ENCODE results near the gene HYAL3.

The HYAL3 gene

DNA sequence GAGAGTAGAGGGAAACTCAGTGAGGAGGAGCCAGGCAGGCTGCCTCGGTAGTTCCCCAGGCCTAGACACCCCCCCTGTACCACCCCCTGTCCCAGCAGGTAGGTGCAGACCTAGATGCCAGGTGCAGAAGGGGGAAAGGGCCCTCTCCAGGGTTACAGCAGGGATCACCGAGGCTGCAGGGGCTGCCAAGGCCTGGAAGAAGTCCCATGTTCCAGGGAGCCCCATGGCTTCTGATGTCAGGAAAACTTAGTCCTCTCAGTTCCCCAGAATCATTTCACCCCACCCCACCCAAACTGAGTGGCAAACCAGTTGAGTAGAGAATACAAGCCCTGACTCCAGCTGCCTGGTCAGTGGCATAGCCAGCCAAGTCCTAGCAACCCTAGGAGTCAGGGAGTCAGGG, 37.7 kb downstream of the HYAL3 start:
- TF ChIP-seq, protein P1, sequence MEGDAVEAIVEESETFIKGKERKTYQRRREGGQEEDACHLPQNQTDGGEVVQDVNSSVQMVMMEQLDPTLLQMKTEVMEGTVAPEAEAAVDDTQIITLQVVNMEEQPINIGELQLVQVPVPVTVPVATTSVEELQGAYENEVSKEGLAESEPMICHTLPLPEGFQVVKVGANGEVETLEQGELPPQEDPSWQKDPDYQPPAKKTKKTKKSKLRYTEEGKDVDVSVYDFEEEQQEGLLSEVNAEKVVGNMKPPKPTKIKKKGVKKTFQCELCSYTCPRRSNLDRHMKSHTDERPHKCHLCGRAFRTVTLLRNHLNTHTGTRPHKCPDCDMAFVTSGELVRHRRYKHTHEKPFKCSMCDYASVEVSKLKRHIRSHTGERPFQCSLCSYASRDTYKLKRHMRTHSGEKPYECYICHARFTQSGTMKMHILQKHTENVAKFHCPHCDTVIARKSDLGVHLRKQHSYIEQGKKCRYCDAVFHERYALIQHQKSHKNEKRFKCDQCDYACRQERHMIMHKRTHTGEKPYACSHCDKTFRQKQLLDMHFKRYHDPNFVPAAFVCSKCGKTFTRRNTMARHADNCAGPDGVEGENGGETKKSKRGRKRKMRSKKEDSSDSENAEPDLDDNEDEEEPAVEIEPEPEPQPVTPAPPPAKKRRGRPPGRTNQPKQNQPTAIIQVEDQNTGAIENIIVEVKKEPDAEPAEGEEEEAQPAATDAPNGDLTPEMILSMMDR (IDR thresholded peaks at IDR 0.05; ENCODE audit: control insufficient read depth, insufficient read depth, low read depth, low read length, missing control alignments): no peak
- DNase-seq (ENCODE audit: low read depth): no peak
- no peak overlapping the region for H3K4me3 ChIP-seq (ENCODE audit: control insufficient read depth, low read depth, low read length)

DNA sequence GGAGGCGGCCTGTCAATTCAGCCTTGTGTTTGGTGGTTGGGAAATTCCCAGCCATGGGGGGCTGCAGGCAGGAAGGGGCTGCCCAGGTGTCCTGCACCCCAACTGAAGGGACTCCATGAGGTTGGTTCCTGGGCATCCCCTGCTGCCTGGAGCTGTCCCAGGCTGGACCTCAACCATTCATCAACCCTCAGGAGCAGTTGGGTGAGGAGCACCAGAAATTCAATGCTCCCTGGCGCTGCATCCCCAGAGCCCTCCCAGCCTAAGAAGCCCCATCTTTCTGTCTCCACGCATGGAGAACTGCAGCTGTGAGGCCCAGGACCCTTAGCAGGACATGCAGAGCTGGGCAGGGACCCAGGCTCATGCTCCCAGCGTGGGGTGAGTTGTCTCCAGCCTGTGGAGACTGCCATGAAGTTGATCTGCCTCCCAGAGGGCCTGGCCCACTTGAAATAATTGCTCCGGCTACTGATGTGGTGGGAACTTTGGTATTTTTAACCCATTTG, 38.2 kb downstream of the HYAL3 start:
- DNase-seq (ENCODE audit: low read depth): no peak
- TF ChIP-seq, protein P1 (IDR thresholded peaks at IDR 0.05; ENCODE audit: control insufficient read depth, insufficient read depth, low read depth, low read length, missing control alignments): no peak
- H3K4me3 ChIP-seq (ENCODE audit: control insufficient read depth, low read depth, low read length): peak overlapping the region; percentile 41

DNA sequence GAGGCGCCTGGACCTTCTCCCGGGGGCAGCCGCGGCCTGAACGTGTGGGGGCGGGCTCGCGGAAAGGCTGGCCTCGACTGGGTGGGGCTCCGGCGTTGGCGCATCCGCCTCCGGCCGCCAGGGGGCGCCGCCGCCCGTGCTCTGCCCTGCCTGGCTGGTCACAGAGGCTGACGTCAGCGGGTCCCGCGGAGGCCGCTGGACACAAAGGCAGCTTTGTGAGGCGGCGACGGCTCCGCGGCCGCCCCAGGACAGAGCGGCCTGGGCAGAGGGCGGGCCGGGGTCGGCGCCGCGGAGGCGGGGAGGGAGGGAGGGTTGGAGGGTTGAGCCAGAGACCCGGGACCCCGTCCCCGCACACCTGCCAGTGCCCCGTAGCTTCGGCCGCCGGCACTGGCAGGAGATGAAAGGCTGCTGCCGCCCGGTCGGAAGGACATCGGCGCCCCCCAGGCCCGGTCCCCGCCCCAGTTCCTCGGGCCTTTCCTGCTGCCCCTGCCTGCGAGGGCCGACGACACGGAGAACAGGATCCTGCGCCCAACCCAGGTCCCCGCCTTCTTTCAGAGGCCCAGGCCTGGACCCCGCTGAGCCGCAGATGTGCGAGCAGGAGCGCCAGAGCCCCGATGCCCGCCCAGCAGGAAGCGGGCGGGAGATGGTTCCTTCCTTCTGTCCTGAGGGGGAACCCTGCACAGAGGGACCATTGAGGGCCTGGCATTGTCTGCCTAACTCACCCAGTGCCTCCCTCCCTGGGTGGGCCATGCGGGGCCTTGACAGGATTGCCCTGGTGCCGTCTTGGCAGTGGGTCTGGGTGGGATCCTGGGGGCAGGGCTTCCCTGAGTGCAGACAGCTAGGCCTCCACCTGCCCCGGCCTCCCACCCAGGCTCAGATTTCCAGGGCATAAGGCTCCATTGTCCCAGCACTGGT, 38.9 kb downstream of the HYAL3 start:
- DNase-seq (ENCODE audit: low read depth): no peak
- TF ChIP-seq, protein P1 (IDR thresholded peaks at IDR 0.05; ENCODE audit: control insufficient read depth, insufficient read depth, low read depth, low read length, missing control alignments): peak; percentile 71
- H3K4me3 ChIP-seq (ENCODE audit: control insufficient read depth, low read depth, low read length): peak overlapping the region; percentile 41

DNA sequence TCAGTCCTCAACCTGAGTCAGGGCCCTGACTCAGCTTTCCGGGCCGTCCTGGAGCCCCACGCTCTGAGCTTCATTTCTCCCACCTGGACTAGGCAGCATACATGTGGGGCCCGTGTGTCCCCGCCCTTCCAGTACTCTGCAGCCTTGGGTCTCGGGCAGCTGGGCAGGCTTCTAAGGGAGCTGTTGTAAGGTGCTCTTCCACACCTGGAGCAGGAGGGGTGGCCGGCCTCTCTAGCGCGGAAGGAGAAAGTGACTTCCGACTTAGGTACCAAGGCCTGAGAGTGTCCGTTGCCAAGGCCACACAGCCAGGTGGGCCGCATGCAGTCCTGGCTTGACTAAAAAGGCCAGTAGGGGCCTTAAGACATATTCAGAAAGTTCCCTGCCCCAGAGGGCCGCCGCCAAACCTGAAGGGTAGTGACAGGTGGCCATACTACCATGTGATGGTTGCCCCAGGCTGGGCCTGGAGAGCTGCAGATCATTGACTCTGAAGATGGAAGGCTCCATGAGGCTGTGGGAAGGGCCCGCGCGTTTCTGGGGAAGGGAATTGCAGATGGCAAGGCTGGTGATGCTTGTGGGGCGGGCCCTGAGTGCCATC, 39.7 kb downstream of the HYAL3 start:
- TF ChIP-seq, protein P1 (IDR thresholded peaks at IDR 0.05; ENCODE audit: control insufficient read depth, insufficient read depth, low read depth, low read length, missing control alignments): no peak
- H3K4me3 ChIP-seq (ENCODE audit: control insufficient read depth, low read depth, low read length): no peak overlapping the region
- DNase-seq (ENCODE audit: low read depth): no peak

DNA sequence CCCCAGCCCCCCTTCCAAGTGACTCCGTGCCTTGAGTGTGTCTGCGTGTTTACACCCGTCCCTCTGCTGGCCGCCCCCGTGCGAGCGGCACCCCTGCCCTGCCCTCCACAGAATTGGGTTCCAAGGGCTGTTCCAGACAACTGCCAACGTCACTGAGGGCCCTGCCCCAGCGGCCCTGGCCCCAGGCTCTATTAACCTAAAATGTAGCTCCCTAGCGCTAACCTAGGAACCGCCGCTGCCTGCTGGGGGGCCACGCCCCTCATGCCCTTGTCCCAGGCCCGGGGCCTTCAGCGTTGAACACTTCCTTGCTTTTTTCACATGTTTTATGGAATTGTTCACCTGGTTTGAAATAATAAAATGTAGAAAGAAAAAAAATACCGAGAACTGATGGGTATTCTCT, 40.2 kb downstream of the HYAL3 start:
- no peak for DNase-seq (ENCODE audit: low read depth)
- TF ChIP-seq, protein P1 (IDR thresholded peaks at IDR 0.05; ENCODE audit: control insufficient read depth, insufficient read depth, low read depth, low read length, missing control alignments): no peak
- no peak overlapping the region for H3K4me3 ChIP-seq (ENCODE audit: control insufficient read depth, low read depth, low read length)

DNA sequence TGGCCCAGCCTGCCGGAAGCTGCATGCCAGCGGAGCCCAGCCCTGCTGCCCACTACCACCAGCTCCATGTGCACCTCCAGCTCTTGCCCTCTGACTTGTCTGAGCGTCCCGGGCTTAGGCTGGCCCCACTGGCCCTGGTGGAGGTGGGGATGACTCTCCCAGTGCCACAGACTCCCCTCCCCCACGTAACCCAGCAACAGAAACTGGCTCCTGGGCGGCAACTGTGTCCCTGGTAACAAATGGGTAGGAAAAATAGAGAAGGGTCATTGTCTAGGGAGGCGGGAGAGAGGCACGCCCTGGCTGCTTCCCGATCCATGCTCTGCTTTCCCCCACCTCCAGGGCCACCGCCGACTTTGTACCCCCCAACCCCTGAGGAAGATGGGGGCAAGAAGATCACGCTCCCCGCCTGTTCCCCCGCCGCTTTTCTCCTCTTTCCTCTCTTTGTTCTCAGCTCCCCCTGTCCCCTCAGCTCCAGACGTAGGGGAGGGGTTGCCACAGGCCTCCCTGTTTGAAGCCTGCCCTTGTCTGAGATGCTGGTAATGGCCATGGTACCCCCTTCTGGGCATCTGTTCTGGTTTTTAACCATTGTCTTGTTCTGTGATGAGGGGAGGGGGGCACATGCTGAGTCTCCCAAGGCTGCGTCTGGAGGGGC, 41.0 kb downstream of the HYAL3 start:
- TF ChIP-seq, protein P1 (IDR thresholded peaks at IDR 0.05; ENCODE audit: control insufficient read depth, insufficient read depth, low read depth, low read length, missing control alignments): no peak
- H3K4me3 ChIP-seq (ENCODE audit: control insufficient read depth, low read depth, low read length): no peak overlapping the region
- DNase-seq (ENCODE audit: low read depth): no peak

Measured in AG09309 (cell line).